GM21786 (cell line): ENCODE results near the gene TMEM51.

Source experiments
- ATAC-seq: cut with Tn5 transposase; IDR thresholded peaks from one replicate; pipeline ENCODE4 v1.9.1; 2021; ENCODE audit not compliant: unreplicated experiment

TMEM51 gene

GRCh38 chr1:15212954-15213291 lies 59.4 kb downstream of the TMEM51 start:
- ATAC-seq, result no peak

DNA sequence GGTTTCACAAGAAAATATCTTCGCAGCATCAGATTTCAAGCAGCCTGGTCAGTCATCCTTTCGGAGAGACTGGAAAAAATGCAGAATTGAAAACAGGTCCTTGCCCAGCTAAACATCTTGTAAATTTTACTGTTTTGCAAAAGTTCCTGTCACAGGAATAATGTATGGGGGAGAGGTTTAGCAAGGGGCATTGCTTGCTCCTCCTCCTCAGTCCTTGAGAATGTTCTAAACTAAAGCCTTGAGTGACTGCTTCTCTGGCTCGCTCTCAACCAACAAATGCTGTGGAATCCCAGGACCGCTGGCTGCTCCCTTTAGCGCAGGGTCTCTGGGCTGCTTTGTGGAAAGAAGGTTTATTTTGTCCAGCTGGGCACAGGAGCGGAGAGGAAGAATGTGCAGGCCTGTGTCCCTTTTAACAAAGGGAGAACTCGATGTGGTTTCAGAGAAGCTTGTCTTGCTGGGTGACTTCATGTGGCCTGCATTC lies 59.8 kb downstream of the TMEM51 start:
- ATAC-seq, result no peak

GRCh38 chr1:15214527-15214926 lies 61.0 kb downstream of the TMEM51 start:
- no peak for ATAC-seq

DNA sequence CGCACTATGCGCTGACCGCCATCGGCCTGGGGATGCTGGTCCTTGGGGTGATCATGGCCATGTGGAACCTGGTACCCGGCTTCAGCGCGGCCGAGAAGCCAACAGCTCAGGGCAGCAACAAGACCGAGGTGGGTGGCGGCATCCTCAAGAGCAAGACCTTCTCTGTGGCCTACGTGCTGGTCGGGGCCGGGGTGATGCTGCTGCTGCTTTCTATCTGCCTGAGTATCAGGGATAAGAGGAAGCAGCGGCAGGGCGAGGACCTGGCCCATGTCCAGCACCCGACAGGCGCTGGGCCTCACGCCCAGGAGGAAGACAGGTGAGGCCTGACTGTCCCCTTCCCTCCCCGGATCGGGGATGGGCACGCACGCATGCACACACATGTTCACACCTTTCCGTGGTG lies 61.6 kb downstream of the TMEM51 start:
- no peak for ATAC-seq

DNA sequence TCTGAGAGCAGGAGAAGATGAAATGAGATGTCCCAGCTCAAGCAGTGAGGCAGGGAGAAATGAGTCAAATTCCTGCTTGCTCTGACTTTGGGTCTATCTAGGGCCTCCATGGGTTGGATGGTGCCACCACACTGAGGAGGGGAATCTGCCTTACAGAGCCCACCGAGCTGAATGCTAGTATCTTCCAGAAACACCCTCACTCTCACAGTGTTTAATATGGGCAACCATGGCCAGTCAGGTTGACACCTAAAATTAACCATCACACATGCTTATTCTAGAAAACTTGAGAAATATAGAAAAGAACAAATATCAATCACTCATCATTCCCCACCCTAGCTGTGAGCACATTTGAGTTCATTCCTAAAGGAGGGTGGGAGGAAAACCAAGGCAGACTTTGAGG lies 64.1 kb downstream of the TMEM51 start:
- no peak for ATAC-seq

DNA sequence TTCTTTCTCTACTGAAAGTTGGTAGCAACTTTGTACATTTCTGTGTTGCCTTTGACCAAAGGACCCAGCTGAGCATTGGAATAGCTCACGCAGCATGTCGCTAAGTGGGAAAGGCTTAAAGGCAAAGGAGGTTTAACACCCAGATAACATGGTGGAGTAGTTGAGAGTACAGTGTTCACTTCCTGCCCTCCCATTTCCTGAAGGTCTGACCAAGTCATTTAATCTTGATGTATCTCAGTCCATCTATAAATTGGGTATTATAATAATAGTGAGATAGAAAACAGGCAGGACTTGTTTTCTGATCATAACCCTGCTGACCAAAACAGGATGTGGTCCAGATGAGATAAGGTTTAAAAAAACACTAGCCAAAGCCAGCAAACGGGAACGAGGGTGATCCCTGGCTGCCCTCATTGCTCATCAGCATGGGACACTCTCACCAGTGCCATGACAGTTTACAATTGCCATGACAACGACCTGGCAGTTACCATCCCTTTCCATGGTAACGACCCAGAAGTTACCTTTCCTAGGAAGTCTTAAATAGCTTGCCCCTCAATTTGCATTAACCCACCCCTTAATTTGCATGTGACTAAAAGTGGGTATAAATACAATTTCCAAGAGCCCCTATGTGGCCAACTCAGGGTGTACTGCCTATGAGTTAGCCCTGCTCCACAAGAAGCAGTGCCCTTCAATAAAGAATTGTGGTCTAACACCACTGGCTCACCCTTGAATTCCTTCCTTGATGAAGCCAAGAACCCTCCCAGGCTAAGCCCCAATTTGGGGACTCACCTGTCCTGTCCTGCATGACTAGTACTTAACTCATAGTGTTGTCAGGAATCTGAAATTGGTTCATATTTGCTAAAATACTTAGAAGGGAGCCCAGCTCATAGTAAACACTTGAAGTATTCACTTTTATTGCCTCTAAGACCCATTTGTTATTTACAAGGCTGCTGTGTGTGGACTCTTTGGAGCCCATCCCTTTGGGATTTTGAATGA lies 65.0 kb downstream of the TMEM51 start:
- no peak for ATAC-seq

- no peak for ATAC-seq
Measured at GRCh38 chr1:15219280-15220023, 65.9 kb downstream of the TMEM51 start.

DNA sequence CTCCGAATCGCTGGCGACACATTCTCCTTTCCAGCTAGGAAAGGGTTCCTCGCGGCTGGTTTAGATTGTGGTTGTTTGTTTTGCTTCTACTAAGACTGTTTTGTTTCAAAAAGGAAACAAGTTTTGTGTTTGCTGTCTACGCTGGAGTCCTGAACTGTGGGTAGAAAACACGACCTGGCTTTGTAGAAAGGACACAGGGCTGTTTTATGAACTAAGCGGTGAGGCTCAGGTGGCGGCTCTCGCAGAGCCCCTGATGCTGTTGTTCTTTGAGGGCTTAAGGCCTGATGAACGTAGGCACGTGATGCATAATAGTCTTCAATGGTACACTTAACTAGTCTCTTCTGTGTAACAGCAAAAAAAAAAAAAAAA lies 66.5 kb downstream of the TMEM51 start:
- no peak for ATAC-seq

DNA sequence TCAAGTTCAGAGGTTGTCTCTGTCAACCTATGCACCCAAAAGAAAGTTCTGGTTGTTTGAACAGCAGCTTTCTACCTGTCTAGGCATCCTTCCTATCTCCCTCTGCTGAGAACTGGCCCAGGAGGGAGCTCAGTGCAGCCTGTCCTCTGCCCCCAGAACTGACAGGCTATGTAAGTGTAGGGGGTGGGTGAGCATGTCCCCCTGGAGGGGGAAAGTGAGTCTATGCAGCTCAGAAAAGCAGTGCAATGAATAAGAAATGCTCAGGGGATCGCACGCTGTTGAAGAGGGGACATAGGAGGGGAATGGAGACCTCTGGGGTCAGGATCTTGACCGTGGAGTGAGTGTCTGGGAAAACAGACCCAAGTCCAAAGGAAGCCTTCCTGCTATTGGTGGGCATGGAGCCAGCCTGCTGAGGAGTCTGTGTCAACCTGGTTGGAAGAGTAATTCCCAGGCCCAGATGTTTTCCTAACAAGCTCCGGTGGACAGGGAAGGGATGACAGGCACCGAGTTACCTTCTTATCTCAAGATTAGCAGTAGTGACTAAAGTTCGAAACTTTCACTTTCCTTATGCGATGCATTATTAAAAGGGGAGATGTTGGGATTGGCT lies 67.4 kb downstream of the TMEM51 start:
- no peak for ATAC-seq

GRCh38 chr1:15222653-15223303 lies 69.2 kb downstream of the TMEM51 start:
- ATAC-seq, result no peak

- ATAC-seq, result no peak
Measured at GRCh38 chr1:15224259-15224869, 70.8 kb downstream of the TMEM51 start.

GRCh38 chr1:15224974-15225373 lies 71.4 kb downstream of the TMEM51 start:
- ATAC-seq, result no peak

DNA sequence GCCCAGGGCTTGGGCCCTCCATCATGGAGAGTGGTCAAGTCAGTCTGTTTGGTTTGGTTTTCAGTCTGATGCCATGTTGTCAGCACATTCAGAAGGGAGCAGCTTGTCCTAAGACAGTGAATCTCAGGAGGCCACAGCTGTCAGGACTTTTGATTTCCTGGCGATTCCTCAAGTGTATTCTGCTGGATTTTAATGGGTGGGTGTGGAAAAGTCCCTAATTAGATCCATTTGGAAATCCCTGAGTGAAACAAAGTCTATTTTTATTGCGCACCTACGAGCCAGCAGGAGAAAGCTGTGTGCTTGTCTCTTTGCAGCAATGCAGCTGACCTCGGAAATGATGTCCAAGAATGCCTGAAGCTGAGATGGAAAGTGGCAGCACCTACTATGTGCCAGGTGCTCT lies 71.9 kb downstream of the TMEM51 start:
- no peak for ATAC-seq

DNA sequence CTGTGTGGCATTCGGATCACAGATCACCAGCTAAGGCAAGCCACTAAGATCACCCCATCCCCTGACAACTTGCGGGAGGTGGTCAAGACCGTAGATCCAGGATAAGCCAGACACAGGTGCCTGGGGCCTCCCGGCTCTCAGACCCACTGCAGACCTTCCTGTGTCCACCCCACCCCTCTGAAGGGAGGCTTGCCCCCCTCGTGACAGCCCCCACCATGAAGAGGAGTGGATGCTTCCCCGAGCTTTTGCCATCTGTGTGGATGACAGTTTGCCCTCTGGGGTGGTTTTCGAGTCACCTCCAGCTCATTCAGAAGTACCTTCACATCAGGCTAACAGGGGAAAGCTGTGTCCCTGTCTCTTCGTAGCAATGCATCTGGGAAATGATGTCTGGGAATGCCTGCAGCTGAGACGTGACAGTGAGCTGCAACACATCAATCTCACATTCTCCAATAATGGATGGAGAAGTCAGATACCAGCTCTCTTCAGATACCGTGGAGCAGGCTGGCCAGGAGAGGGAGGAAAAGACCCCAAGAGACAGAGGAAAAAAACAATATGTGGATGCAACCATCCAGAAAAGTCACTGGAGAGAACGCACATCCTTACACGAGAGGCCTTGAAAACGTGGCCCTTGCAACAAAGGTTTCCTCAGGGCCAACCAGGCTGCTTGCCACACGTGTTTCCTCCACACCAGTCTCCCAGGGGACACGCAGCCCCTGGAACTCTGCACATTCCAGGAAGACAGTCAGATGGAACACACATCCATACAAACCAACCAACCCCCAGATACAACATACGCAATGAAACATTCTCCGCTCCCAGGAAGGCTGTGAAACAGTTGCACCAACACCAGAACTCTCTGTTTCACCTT lies 73.1 kb downstream of the TMEM51 start:
- no peak for ATAC-seq

GRCh38 chr1:15229707-15230131 lies 76.2 kb downstream of the TMEM51 start:
- no peak for ATAC-seq

DNA sequence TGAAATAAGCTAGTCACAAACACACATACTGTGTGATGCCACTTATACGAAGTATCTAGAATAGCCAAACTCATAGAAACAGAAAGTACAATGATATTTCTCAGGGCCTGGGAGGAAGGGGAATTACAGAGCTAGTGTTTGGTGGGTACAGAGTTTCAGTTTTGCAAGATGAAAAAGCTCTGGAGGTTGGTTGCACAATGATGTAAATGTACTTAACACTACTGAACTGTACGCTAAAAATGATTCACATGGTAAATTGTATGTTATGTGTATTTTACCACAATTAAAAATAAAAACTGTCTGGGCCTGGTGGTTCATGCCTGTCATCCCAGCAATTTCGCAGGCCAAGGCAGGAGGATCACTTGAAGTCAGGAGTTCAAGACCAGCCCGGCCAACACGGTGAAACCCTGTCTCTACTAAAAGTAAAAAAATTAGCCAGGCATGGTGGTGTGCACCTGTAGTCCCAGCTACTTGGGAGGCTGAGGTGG lies 78.2 kb downstream of the TMEM51 start:
- ATAC-seq, result peak; percentile 96

GRCh38 chr1:15233689-15234088 lies 80.1 kb downstream of the TMEM51 start:
- no peak for ATAC-seq

DNA sequence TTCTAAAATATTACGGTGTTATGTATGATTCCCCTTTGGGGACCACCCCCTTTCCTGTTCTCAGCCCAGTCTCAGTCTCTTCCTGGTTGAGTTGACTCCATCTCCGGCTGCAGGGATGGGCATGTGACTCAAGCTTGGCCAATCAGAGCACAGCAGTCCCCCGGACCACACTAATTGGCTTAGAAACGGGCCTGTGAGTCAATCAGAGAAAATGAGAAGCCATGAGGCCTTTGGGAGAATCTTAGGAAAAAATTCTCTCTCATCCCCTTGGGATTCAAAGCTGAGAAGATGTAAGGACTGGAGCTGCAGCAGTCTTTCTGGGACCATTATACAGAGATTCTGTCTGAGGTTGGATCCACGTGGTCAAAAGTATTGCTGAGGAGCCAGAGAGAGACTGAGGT lies 82.8 kb downstream of the TMEM51 start:
- ATAC-seq, result no peak

DNA sequence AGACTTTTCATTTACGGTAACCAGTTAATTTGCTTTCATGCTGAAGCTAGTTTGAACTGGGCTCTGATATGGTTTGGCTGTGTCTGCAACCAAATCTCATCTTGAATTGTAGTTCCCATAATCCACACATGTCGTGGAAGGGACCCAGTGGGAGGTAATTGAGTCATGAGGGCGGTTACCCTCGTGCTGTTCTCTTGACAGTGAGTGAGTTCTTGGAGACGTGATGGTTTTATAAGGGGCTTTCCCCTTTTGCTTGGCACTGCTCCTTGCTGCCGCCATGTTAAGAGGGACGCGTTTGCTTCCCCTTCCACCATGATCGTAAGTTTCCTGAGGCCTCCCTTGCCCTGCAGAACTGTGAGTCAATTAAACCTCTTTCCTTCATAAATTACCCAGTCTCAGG lies 83.2 kb downstream of the TMEM51 start:
- no peak for ATAC-seq

GRCh38 chr1:15238789-15239188 lies 85.2 kb downstream of the TMEM51 start:
- no peak for ATAC-seq
